DLD1 (cell line): ENCODE data around the gene DPEP3.
"Not testable (repeated sequence)": the region's sequence is repeated elsewhere in the genome, so short reads cannot be mapped to it uniquely, and the experiment has no call there.

Experiments
- in situ Hi-C: cut with HindIII; loops from 2 replicates; pipeline ENCODE4 v1.10.0; 2017; ENCODE audit warnings: low sequenced_read_pairs

The DPEP3 gene

GRCh38 chr16:67996666-67997065 lies 16.4 kb upstream of the DPEP3 start:
- in situ Hi-C loops, result no loop called here

DNA sequence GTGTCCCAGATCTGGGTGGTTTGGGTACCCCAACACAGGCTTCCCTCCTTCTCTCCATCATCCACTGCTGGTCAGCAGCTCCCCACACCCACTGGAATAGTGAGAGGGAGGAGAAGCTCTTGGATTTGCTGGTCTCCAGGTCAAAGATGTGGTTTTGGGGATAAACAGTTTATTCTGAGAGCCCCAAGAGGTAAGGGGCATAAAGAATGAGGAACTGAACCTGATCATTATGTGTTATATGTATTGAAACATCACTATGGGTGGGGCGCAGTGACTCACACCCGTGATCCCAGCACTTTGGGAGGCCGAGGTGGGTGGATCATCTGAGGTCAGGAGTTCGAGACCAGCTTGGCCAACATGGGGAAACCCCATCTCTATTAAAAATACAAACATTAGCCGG lies 15.1 kb upstream of the DPEP3 start:
- in situ Hi-C loops, result no loop called here

- in situ Hi-C loops, result not testable (repeated sequence)
Observed at GRCh38 chr16:67994040-67994408, 13.7 kb upstream of the DPEP3 start.

DNA sequence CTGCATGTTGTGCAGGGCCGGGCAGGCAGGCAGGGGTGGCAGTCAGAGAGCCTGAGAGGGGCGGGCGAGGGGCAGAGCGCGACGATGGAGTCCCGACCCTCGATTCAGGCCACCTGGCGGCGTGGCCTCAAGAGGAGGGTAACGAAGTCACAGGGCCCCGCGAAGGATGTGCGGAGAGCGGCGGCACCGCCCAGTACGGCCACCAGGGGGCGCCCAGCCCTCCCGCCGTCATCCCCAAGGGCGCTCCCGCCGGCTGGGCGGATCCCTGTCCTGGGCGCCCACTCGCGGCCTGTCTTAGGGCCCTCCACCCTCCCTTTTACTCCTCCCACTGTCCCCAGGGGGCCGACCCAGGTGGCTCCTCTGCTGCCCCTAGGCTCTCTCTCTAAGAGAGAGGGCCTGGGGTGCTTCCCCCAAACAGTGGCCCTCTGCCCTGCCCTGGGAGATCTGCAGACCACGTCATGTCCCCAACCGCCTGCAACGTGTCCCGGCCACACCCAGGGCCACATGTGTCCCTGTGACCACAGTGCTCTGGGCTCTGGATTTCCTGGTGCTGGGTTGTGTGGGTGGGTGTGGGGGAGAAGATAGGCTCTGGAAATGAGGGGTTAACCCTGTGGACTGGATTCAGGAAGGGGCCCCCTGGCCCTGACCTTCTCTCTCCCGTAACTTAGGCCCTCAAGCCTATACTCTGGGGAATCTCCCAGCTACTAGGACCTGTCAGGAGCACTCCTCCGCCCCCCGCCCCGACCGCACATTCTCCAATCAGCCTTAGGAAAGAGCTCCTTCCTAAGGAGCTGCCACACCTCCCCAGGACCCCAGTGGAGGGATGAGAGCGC lies 13.1 kb upstream of the DPEP3 start:
- in situ Hi-C loops, result no loop called here

DNA sequence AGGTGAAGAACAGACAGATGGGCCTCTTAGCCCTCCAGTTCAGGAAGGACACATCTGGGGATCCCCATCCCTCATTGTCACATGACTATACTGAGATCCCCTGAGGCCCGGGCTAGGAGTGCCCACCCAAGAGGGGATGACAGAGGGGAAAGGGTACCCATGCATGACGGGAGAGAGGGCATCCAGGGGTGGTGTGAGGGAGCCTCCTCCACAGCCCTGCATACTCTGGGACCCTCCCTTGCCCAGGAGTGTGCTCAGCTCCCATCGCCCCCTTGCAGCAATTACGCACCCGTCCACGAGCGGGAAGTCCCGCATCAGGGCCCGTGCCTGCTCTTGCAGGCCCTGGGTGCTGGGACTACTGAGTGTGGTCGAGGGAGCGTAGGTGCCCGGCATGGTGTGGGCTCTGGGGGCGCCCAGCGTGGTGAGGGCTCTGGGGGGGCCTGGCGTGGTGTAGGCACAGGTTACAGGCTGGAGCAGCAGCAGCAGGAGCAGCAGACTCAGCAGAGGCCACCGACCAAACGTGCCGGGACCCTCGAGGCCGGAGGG lies 12.4 kb upstream of the DPEP3 start:
- in situ Hi-C loops, result no loop called here

DNA sequence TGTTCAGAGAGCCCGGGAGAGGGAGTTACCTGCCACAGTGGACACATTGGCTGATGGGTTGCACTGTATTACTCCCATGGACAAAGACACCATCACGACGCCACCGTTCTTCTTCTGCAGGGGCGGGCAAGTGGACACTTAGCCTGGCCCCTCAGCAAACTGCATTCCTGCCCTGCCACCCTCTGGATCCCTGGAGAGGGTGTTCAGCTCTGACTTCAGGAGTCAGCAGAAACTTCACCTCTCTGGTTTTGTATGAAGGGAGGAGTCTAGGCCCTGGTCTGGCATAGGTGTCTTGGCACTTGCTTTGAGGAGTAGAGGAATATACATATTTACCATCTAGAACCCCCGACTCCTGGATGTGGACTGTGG lies 9.7 kb upstream of the DPEP3 start:
- in situ Hi-C loops, result no loop called here

DNA sequence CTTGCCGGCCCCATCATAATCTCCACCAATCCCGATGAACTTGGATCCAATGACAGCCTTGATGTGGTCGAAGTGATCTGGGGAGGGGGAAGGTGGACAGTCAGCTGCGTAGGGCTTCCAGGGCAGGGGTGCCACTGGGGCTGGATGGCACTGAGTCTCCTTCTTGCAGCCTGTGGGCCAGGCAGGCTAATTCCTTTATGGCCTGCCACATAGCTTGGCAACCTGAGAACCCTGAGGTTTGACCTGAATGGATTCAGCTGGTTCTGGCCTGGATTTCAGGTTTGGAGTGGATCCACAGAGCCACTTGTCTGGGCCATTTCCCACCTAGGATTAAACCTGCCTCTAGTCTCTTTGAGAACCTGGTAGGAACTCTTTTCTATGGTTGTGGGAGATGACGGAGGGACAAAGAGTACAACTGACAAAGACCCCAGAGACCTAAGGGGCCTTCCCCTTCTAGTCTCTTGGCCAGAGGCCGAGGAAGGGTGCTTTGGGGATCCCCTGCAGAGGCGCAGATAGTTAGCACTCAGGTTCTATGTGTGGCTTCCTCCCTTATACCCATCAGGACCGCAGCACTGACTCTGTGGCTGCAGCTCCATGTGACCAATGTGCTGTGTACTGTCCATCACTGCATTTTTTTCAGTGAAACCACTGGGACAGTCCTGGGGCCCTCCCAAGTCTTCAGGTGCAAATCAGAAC lies 9.2 kb upstream of the DPEP3 start:
- in situ Hi-C loops, result no loop called here

GRCh38 chr16:67988675-67989074 lies 8.4 kb upstream of the DPEP3 start:
- in situ Hi-C loops, result no loop called here

DNA sequence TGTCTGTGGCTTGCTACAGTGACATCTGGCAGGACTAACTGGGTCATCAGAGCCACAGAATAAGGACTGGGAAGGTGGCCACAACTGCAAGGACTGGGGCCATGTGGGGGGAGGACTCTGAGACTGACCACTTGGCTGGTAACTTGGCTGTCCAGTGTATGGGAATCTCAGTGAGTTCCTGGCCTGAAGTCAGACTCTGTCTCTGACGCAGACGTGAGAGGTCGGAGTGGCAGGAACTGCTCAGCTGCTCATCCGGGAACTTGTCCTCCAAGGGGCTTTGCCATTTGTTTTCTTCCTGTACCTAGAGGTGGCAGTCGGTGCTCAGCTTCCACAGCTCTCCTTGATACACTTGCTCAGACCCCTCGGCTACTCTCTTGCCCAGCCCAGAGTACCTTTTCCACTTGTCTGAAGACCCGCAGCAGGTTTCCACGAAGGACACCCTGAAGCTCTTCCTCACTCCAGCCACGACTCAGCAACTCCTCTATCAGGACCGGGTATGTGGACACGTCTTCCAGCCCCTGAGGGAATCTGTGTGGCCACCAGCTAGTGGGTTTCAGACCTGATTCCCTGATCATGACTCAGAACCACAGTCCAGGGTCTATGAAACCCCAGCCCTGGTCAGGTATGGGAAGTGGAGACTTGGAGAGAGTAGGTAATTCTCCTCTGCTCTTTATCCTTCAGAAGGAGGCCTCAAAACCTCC lies 7.3 kb upstream of the DPEP3 start:
- in situ Hi-C loops, result no loop called here

GRCh38 chr16:67986949-67987348 lies 6.7 kb upstream of the DPEP3 start:
- in situ Hi-C loops, result no loop called here

GRCh38 chr16:67982011-67982696 lies 1.9 kb upstream of the DPEP3 start:
- in situ Hi-C loops, result no loop called here

- in situ Hi-C loops, result no loop called here
Observed at GRCh38 chr16:67977469-67978227, 2.7 kb downstream of the DPEP3 start.

GRCh38 chr16:67977005-67977404 lies 3.3 kb downstream of the DPEP3 start:
- in situ Hi-C loops, result no loop called here

DNA sequence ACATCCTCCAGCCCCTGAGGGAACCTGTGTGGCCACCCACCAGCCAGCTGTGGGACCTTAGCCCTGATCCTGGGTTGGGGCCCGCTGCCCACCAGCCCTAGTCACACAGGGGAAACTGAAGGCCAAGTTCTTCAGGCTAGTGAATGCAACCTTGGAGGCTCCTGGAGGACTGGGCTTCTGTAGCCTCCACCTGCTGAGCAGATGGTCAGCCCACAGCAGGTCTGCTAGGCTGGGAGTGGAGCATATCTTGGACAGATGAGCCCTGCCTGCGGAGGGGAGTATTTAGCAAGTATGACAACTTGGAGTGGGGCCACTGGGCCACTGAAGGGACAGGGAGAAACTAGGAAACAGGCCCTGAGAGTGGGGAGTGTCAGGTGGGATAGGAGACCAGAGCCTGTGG lies 4.1 kb downstream of the DPEP3 start:
- in situ Hi-C loops, result no loop called here

- in situ Hi-C loops, result no loop called here
Observed at GRCh38 chr16:67975321-67976105, 4.8 kb downstream of the DPEP3 start.

- in situ Hi-C loops, result not testable (repeated sequence)
Observed at GRCh38 chr16:67972285-67972684, 8.0 kb downstream of the DPEP3 start.

- in situ Hi-C loops, result no loop called here
Observed at GRCh38 chr16:67971111-67971510, 9.2 kb downstream of the DPEP3 start.

- in situ Hi-C loops, result no loop called here
Observed at GRCh38 chr16:67969254-67970039, 10.9 kb downstream of the DPEP3 start.
